ENCODE results near the gene IMMP2L.
"Not testable (repeated sequence)": the region's sequence is repeated elsewhere in the genome, so short reads cannot be mapped to it uniquely, and the experiment has no call there.

The IMMP2L gene

GRCh38 chr7:111074748-111075146, 487.5 kb downstream of the IMMP2L start:
- no peak for DNase-seq (ENCODE audit: low spot score)

DNA sequence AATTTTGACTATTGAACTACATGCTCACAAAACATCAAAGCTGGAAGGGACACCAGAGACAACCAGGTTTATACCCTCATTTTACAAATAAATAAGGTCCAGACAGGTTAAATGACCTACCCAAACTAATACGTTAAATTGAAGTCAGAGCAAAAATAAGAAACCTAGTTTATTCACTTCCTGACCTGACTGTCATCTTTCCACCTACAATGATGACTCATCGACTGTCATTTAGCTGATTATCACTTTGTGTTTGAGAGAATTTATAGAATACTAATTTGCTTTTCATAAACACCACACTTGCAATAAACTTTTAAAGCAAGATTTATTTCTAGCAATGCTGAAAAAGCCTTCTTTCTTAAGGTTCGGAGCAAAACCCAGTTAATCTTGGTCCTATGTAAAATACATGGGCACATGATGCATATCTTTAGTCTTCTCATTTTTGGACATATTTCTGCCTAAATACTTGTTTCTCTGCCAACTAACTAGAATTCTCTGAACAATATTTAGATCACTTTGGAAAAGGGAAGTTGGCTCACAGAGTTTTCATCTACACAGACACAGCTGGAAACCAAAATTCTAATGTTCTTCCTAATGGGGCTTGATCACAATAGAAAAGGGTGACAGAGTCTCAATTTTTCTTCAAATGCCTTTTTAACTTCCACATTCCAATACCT, 488.1 kb downstream of the IMMP2L start:
- DNase-seq (ENCODE audit: low spot score), result no peak

GRCh38 chr7:111072658-111073057, 489.6 kb downstream of the IMMP2L start:
- DNase-seq (ENCODE audit: low spot score), result not testable (repeated sequence)

GRCh38 chr7:111071556-111071955, 490.7 kb downstream of the IMMP2L start:
- no peak for DNase-seq (ENCODE audit: low spot score)

GRCh38 chr7:111068618-111069017, 493.7 kb downstream of the IMMP2L start:
- DNase-seq (ENCODE audit: low spot score), result no peak

DNA sequence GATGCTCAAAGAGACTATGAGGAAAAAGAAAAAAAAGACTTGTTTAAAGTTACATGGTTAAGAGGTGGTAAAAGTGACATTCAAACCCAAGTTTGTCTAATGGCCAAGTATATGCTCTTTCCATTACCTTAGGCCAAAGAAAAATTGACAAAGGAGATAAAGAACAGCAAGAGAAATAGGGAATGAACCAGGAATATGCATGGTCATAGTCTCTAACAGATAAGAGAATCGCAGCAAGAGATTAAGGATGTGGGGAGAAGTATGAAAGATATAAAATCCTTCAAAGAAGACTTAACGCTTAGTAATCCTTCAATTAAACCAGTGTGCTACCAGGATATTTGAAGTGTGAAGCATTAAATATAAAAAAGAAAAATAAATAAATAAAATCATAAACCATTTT, 494.6 kb downstream of the IMMP2L start:
- no peak for DNase-seq (ENCODE audit: low spot score)

- no peak for DNase-seq (ENCODE audit: low spot score)
These were observed 495.0 kb downstream of the IMMP2L start for GRCh38 chr7:111067251-111067650.

GRCh38 chr7:111063166-111063565, 499.1 kb downstream of the IMMP2L start:
- no peak for DNase-seq (ENCODE audit: low spot score)

DNA sequence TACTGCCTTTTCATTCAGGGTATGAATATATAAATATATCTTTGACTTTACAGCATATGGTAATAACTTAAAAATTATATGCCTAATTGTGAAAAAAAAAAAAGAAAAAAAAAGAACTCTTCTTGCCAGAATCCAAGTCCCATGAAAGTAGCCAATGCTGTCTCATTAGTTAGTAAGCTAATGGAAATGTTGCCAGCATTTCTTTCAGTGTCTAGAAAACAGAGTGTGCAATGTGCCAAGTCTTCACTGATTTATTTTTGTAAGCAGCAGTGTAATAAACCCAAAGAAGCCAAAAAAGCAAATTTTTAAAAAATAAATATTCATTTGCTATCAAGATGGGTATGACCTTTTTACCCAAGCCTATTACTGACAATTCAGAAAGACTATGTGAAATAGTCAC, 502.5 kb downstream of the IMMP2L start:
- no peak for DNase-seq (ENCODE audit: low spot score)

GRCh38 chr7:111057066-111057465, 505.2 kb downstream of the IMMP2L start:
- no peak for DNase-seq (ENCODE audit: low spot score)

DNA sequence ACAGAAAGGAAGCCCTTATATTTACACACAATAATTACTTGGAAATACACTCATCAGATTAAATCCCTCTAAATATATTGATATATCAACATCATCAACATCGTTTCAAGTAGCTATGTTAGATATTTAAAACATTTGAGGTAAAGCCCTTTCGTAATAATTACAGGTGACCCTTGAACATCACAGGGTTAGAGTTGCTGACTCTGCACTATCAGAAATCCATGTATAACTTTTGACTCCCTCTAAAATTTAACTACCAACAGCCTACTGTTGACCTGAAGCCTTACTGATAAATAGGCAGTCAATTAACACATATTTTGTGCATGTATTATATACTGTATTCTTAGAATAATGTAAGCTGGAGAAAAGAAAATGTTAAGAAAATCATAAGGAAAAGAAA, 505.9 kb downstream of the IMMP2L start:
- no peak for DNase-seq (ENCODE audit: low spot score)

- no peak for DNase-seq (ENCODE audit: low spot score)
These were observed 509.3 kb downstream of the IMMP2L start for GRCh38 chr7:111053035-111053434.

DNA sequence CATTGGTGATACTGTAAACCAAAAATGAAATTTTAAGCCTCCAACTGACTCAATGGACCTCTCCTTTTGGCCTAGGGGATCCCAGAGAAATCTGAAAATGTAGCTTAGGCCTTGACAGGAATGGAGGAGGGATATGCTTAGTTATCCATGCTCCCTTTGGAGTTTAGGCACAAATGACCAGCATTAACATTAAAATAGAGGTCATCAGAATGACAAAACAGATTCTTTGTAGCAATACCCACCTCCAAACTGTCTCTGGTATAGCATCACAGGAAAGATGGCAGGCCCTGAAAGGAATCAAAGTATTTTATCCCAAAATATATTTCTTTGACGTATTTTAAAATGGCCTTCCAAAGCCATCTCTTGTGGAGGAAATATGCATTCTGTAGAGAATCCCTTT, 510.5 kb downstream of the IMMP2L start:
- DNase-seq (ENCODE audit: low spot score), result no peak

- no peak for DNase-seq (ENCODE audit: low spot score)
These were observed 511.3 kb downstream of the IMMP2L start for GRCh38 chr7:111050875-111051416.

DNA sequence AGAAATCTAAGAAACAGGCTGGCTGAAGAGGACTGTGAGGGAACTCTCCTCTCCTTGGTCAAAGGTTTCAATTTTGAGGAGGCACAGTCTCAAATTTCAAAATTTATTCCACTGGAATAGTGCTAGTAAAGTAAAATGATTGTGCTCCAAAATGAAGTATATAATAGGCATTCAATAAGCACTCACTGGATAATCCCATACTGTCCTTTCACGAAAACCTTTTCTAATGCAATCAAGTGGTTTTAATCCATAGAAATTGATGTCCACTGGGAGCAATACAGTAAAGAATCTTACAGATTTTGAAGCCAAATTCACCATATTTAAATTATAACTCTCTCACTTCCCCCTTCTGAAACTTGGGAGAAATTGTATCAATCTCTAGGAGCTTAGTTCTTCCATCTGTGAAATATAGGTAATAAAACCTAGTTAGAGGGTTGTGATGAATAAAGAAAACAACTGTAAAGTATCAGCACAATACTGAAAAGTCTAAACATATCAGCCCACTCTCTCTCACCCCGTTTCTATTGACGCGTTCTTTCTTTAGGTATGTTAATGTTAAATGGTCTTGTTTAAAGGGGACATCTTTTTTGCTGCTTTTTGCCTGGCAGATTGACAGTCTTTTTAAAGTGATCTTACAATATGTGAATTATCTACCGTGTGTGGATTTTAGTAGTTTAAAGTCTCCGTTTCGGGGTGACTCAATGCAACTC, 512.2 kb downstream of the IMMP2L start:
- DNase-seq (ENCODE audit: low spot score), result no peak

GRCh38 chr7:111047595-111047994, 514.7 kb downstream of the IMMP2L start:
- DNase-seq (ENCODE audit: low spot score), result no peak

GRCh38 chr7:111045449-111045848, 516.8 kb downstream of the IMMP2L start:
- no peak for DNase-seq (ENCODE audit: low spot score)

GRCh38 chr7:111043561-111043960, 518.7 kb downstream of the IMMP2L start:
- DNase-seq (ENCODE audit: low spot score), result no peak

DNA sequence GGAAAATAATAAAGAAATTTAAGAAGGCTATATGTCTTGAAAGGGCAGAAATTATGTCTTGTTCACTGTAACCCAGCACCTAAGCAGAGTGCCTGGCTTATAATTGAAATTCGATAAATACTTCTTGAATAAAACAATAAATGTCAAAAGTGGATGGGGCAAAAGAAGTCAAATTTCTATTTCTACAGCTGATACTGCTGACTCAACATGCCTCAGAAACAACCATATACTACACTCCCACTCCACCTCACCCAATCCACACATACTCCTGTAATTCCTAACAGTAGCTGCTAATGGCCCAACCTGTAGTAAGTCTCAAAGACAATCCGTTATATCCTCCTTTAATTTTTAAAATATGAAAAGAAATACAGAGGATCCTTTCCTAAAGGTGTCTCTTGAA, 519.5 kb downstream of the IMMP2L start:
- DNase-seq (ENCODE audit: low spot score), result no peak

GRCh38 chr7:111041577-111041976, 520.7 kb downstream of the IMMP2L start:
- DNase-seq (ENCODE audit: low spot score), result no peak

DNA sequence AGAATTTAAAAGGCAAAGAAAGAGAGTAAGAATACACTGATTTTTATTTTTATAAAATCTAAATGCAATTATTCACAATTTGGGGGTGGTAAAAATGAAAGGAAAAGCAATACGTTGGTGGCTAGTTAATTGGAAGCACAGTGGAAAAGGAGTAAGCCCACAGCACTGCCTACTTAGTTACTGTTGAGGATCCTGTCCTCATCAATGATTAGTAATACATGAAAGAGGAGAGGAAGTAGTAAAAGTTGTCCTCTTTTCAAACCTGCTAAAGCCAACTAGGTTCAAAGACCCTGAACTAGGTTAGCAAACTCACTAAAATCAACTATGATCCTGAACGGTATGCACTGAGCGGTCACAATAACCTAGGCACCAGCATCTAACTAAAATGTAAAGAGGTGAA, 524.1 kb downstream of the IMMP2L start:
- DNase-seq (ENCODE audit: low spot score), result no peak

- DNase-seq (ENCODE audit: low spot score), result no peak
These were observed 530.4 kb downstream of the IMMP2L start for GRCh38 chr7:111031916-111032315.

DNA sequence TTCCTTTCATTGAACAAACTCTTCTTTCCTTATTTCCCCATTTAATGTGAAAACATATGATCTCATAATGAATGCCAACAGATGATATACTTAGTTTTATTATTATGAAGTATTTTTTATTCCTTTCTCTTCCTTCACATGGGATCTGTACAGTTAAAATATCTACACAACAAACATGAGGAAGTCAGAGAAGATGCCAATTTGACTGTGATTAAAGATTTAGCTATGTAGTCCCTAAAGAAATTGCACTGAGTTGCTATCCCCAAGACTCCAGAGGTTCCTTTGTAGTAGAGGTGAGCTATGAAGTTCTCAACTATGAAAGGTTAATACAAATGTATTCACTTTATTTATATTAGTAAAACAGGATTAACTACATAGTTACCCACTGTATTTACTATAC, 532.0 kb downstream of the IMMP2L start:
- DNase-seq (ENCODE audit: low spot score), result no peak
